Colonic mucosa (tissue), 4 donors: ENCODE measurements around the gene LMF1. TPM values are rescaled to one million over a fixed set of nuclear protein-coding genes. Genes with fewer than 3 reads are reported as not detected.

Experiments used
- DNase-seq: peaks from one replicate; pipeline ENCODE4 v3.0.0-alpha.2; 2020
- H3K27ac ChIP-seq: fragments of 200-600 bp; one replicate; pipeline ENCODE4 v1.8.0; 2021
- H3K27me3 ChIP-seq: fragments of 200-600 bp; one replicate; pipeline ENCODE4 v1.8.0; 2021
- H3K36me3 ChIP-seq: fragments of 200-600 bp; one replicate; pipeline ENCODE4 v1.8.0; 2021
- H3K4me1 ChIP-seq: fragments of 200-600 bp; one replicate; pipeline ENCODE4 v1.8.0; 2021; ENCODE audit warnings: mild to moderate bottlenecking
- H3K4me3 ChIP-seq: fragments of 200-600 bp; one replicate; pipeline ENCODE4 v1.8.0; 2021
- H3K9ac ChIP-seq, 2 donors: one replicate each; pipeline ENCODE4 v1.7.0; 2013; ENCODE audit warnings: control low read depth in 2 of 2, low read depth in 2 of 2, low read length in 2 of 2
- H3K9me3 ChIP-seq: fragments of 200-600 bp; one replicate; pipeline ENCODE4 v1.8.0; 2021
- CTCF ChIP-seq: fragments of 200-600 bp; IDR thresholded peaks from one replicate; pipeline ENCODE4 v1.8.0; 2022; ENCODE audit warnings: antibody characterized with exemption, mild to moderate bottlenecking
- intact Hi-C: fragments of 100-400 bp; cut with DNase I; formaldehyde crosslinking; loops from one replicate; pipeline ENCODE4 v1.14.1; 2022
- total RNA-seq, 2 donors: library from RNA; stranded (reverse); fragmentation: NEBNext Ultra II Directional in 1 of 2; extraction: Animal tissue kit (Norgen Biotek cat#: 25700) in 1 of 2; gene quantifications; one replicate each; pipeline ENCODE4 v1.2.1, GENCODE V29; 2021
- donor health status: healthy.
- donor health status: DM: no; HTN: no; CAD: no.
- donor health status: DM: no; HTN: no; CAD: no.

The LMF1 gene
- total RNA-seq, 2 donors from 2014 or later: 8.4 to 12.8 TPM

DNA sequence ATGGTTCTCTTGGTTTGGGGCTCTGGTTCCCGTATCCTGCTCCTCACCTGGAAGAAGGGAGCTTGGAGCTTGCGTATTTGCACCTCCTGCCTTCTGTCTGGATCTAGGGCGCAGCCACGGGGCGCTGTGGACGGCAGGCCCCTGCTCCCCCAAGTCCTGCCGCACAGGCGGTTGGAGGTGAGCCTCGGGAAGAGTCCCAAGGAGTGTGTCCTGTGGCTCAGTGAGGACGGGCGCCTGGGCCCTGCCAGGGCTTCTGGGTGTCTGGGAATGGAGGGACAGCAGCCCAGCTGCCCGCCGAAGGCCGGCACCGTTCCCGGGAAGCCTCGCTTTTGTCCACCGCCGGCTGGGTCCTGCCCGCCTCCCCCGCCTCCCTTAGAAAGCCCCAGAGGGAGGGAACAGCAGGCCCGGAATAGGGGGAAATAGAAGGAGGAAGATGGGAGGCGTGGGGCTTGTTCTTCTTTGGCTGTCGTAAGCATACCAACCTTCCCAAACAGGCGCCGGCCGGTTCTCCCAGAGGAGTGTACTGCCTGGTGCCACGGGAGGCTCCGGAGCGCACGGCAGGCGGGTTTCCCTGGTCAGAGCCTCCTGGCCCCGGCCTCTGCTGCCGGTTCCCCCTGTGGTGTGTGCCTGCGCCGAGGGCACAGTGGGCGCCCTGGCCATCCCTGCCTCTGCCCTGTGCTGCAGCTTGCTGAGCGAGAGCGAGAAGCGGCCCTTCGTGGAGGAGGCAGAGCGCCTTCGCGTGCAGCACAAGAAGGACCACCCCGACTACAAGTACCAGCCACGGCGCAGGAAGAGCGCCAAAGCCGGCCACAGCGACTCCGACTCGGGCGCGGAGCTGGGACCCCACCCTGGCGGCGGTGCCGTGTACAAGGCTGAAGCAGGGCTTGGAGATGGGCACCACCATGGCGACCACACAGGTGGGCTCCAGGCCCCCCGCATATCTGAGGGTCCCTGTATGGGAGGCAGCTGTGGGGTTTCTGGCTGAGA lies 12.6 kb upstream of the LMF1 start:
- Histone ChIP-seq H3K4me3 (no peak overlapping the region), H3K4me1 (no peaks in the 10 kb centered on the region), H3K27ac (no peak overlapping the region), H3K9ac (no peak overlapping the region), H3K27me3 (peaks cover 34% of the 10 kb centered on the region), H3K9me3 (no peaks in the 10 kb centered on the region), H3K36me3 (no peaks in the 10 kb centered on the region)
- intact Hi-C loops: no loop called here
- TF ChIP-seq CTCF: no peak
- DNase-seq: no peak

DNA sequence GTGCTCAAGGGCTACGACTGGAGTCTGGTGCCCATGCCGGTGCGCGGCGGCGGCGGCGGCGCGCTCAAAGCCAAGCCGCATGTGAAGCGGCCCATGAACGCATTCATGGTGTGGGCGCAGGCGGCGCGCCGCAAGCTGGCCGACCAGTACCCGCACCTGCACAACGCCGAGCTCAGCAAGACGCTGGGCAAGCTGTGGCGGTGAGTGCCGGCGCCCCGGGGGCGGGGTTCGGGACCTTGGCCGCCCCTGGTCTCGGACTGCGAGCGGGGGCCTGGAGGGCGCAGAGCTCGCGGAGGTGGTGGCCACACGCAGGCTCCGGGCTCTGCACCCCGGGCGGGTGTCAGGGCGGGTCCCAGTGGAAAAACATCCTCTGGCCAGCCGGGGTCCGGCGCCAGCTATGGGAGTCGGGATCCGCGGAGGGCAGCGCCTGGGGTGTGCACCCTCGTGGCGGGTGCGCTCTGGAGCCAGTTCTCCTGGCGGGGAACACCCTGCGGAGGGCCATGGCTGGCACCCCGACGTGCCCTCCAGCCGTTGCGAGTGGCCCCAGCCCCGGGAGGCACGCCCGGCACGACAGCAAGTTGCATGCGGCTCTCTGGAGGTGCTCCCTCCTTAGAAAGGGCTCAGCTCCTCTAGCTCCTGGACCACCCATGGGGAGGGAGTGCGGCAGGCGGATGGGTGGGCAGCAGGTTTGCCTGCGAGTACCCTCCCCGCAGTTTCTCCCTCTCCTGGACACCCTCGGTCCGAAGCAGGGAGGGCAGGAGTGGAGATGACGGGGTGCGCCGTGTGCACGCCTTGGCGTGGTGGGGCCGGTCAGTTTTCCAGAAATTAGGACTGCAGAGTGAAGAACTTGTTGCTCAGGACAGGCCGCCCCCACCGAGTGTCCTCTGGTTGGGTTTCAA lies 11.6 kb upstream of the LMF1 start:
- Histone ChIP-seq H3K9ac (peak overlapping the region in 1 of 2 donors; percentile 24), H3K27me3 (peaks cover 34% of the 10 kb centered on the region), H3K36me3 (no peaks in the 10 kb centered on the region), H3K27ac (no peak overlapping the region), H3K4me3 (peak overlapping the region; percentile 15), H3K9me3 (no peaks in the 10 kb centered on the region), H3K4me1 (no peaks in the 10 kb centered on the region)
- DNase-seq: no peak
- TF ChIP-seq CTCF: no peak
- intact Hi-C loops: no loop called here

DNA sequence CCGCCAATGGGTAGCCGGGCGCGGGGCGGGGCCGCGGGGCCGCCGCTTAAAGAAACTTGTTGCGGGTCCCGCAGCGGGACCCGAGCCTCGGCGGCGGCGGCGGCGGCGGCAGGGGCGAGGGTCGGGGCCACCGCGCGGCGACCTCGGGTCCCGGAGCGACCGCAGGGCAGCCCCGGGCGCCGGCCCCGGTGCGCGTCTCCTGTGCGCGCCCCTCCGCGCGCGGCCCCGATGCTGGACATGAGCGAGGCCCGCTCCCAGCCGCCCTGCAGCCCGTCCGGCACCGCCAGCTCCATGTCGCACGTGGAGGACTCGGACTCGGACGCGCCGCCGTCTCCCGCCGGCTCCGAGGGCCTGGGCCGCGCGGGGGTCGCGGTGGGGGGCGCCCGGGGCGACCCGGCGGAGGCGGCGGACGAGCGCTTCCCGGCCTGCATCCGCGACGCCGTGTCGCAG lies 10.9 kb upstream of the LMF1 start, which contains the start of gene SOX8:
Gene SOX8 (plus strand): TSS at position 76 of the 450 bp plus-strand sequence. CDS start 153 bp downstream, at position 229.
- no peaks in the 10 kb centered on the region for H3K4me1 ChIP-seq
- peaks cover 34% of the 10 kb centered on the region for H3K27me3 ChIP-seq
- intact Hi-C loops: no loop called here
- no peak for TF ChIP-seq CTCF
- no peak for DNase-seq
- H3K27ac ChIP-seq: no peak within 1 kb of the TSS
- peak within 1 kb of the TSS; percentile 39 for H3K4me3 ChIP-seq
- H3K9me3 ChIP-seq: no peaks in the 10 kb centered on the region
- H3K9ac ChIP-seq: peak within 1 kb of the TSS in 1 of 2 donors; percentile 35
- H3K36me3 ChIP-seq: no peaks in the 10 kb centered on the region

- no peak for TF ChIP-seq CTCF
- Histone ChIP-seq H3K9ac (peak overlapping the region in 1 of 2 donors; percentile 2), H3K4me1 (no peaks in the 10 kb centered on the region), H3K9me3 (no peaks in the 10 kb centered on the region), H3K27ac (no peak overlapping the region), H3K4me3 (peak overlapping the region; percentile 39), H3K36me3 (no peaks in the 10 kb centered on the region), H3K27me3 (peaks cover 34% of the 10 kb centered on the region)
- DNase-seq: no peak
- intact Hi-C loops: no loop called here
Measured at GRCh38 chr16:980595-980854, 9.7 kb upstream of the LMF1 start.

GRCh38 chr16:979859-980594 lies 9.2 kb upstream of the LMF1 start:
- H3K27me3 ChIP-seq: peaks cover 34% of the 10 kb centered on the region

More at GRCh38 chr16:979859-980594, 9.2 kb upstream of the LMF1 start:
- Histone ChIP-seq H3K36me3 (no peaks in the 10 kb centered on the region), H3K4me3 (peak overlapping the region; percentile 39), H3K27ac (no peak overlapping the region), H3K4me1 (no peaks in the 10 kb centered on the region), H3K9ac (peak overlapping the region in 1 of 2 donors; percentile 2), H3K9me3 (no peaks in the 10 kb centered on the region)
- no peak for DNase-seq
- TF ChIP-seq CTCF: no peak
- intact Hi-C loops: no loop called here
